ENCODE results near the gene CABYR. TPM values are rescaled to one million over a fixed set of nuclear protein-coding genes. Genes with fewer than 3 reads are reported as not detected.

Gene CABYR
- total RNA-seq: under 1 TPM; 0.38 to 0.86 TPM
- long read RNA-seq: 0 reads

- ATAC-seq (peak; percentile 88 to 94), DNase-seq (peak; percentile 77)
- intact Hi-C loops (cut with DNase I): no loop called here
Measured at GRCh38 chr18:24138789-24139616, at the start of gene CABYR. Gene CABYR (plus strand): TSS chr18:24139062. CDS start chr18:24143115, 4,053 bp downstream.

GRCh38 chr18:24089076-24089475, 49.8 kb upstream of the CABYR start:
- ATAC-seq (peak; percentile 72 to 81), DNase-seq (no peak)
- intact Hi-C loops (cut with DNase I): no loop called here

- ATAC-seq: peak in 1 of 2 donors; percentile 38
- intact Hi-C loops (cut with DNase I): no loop called here
- DNase-seq: no peak
Measured at GRCh38 chr18:24089515-24090337, 49.1 kb upstream of the CABYR start.

GRCh38 chr18:24090876-24091275, 48.0 kb upstream of the CABYR start:
- intact Hi-C loops (cut with DNase I): no loop called here
- DNase-seq (no peak), ATAC-seq (no peak)

GRCh38 chr18:24094561-24094960, 44.3 kb upstream of the CABYR start:
- no peak for ATAC-seq
- no peak for DNase-seq
- intact Hi-C loops (cut with DNase I): no loop called here

- ATAC-seq (no peak), DNase-seq (no peak)
- intact Hi-C loops (cut with DNase I): no loop called here
Measured at GRCh38 chr18:24095976-24096375, 42.9 kb upstream of the CABYR start.

GRCh38 chr18:24103320-24104021, 35.4 kb upstream of the CABYR start:
- intact Hi-C loops (cut with DNase I): loop anchor here in 1 of 2 donors (10.0 kb wide), 1 partner anchor 89 kb away; the partner anchor contains the start of gene TTC39C
- DNase-seq: no peak
- ATAC-seq: peak in 1 of 2 donors; percentile 55

- DNase-seq: no peak
- intact Hi-C loops (cut with DNase I): loop anchor here in 1 of 2 donors (10.0 kb wide), 1 partner anchor 90 kb away; the partner anchor contains the start of gene TTC39C
- no peak for ATAC-seq
Measured at GRCh38 chr18:24104486-24104885, 34.4 kb upstream of the CABYR start.

- intact Hi-C loops (cut with DNase I): loop anchor here in 1 of 2 donors (10.0 kb wide), 1 partner anchor 94 kb away; the partner anchor contains the start of gene TTC39C
- DNase-seq (no peak), ATAC-seq (no peak)
Measured at GRCh38 chr18:24108641-24109040, 30.2 kb upstream of the CABYR start.

- ATAC-seq (no peak), DNase-seq (no peak)
- intact Hi-C loops (cut with DNase I): loop anchor here (5.0 to 10.0 kb wide), 7 partner anchors 97 to 487 kb away; partner anchors contain the start of gene TTC39C (in 1 of the 2)
Measured at GRCh38 chr18:24111936-24112335, 26.9 kb upstream of the CABYR start.

- intact Hi-C loops (cut with DNase I): loop anchor here (5.0 to 10.0 kb wide), 7 partner anchors 98 to 488 kb away; partner anchors contain the start of gene TTC39C (in 1 of the 2)
- no peak for ATAC-seq
- no peak for DNase-seq
Measured at GRCh38 chr18:24112464-24112863, 26.4 kb upstream of the CABYR start.

- peak in 1 of 2 donors; percentile 33 for ATAC-seq
Measured at GRCh38 chr18:24112874-24113615, 25.8 kb upstream of the CABYR start.

GRCh38 chr18:24114924-24115549, 23.8 kb upstream of the CABYR start:
- intact Hi-C loops (cut with DNase I): loop anchor here (5.0 to 10.0 kb wide), 7 partner anchors 100 to 490 kb away; partner anchors contain the start of gene TTC39C (in 1 of the 2)
- DNase-seq (no peak), ATAC-seq (no peak)

More at GRCh38 chr18:24112874-24113615, 25.8 kb upstream of the CABYR start:
- intact Hi-C loops (cut with DNase I): loop anchor here (5.0 to 10.0 kb wide), 7 partner anchors 98 to 488 kb away; partner anchors contain the start of gene TTC39C (in 1 of the 2)
- no peak for DNase-seq

- DNase-seq (no peak), ATAC-seq (no peak)
- intact Hi-C loops (cut with DNase I): loop anchor here (10.0 kb wide), 6 partner anchors 101 to 491 kb away; partner anchors contain the start of gene TTC39C (in 1 of the 2)
Measured at GRCh38 chr18:24115628-24116027, 23.2 kb upstream of the CABYR start.

- intact Hi-C loops (cut with DNase I): loop anchor here (10.0 kb wide), 6 partner anchors 104 to 494 kb away; partner anchors contain the start of gene TTC39C (in 1 of the 2)
- DNase-seq (peak; percentile 71), ATAC-seq (peak; percentile 70 to 75)
Measured at GRCh38 chr18:24118750-24119577, 19.9 kb upstream of the CABYR start.

GRCh38 chr18:24120676-24121075, 18.2 kb upstream of the CABYR start:
- ATAC-seq (no peak), DNase-seq (no peak)
- intact Hi-C loops (cut with DNase I): no loop called here

GRCh38 chr18:24121625-24122024, 17.2 kb upstream of the CABYR start:
- intact Hi-C loops (cut with DNase I): no loop called here
- ATAC-seq: no peak

More at GRCh38 chr18:24121625-24122024, 17.2 kb upstream of the CABYR start:
- no peak for DNase-seq
